Lung (tissue), 12 donors: ENCODE results near the gene NUP35. TPM values are rescaled to one million over a fixed set of nuclear protein-coding genes. Genes with fewer than 3 reads are reported as not detected.
A peak's percentile ranks its signal among the peaks of the same experiment; 100 is the strongest.

Experiments
- ATAC-seq: fragments of 200-7000 bp; cut with Tn5 transposase; one replicate; pipeline ENCODE4 v1.9.1; 2020; ENCODE audit warnings: moderate number of reproducible peaks; ENCODE audit not compliant: insufficient read depth, low FRiP score
- DNase-seq, 3 donors: peaks; one replicate each; pipeline ENCODE4 v3.0.0-alpha.2; 2013 to 2017
- H3K27ac ChIP-seq, 2 donors: one replicate each; pipeline ENCODE4 v1.5.1; 2013; ENCODE audit warnings: mild to moderate bottlenecking in 2 of 2, moderate library complexity in 2 of 2, control low read depth in 1 of 2, inconsistent platforms in 1 of 2, low read depth in 1 of 2, low read length in 1 of 2
- H3K27me3 ChIP-seq, 3 donors: one replicate each; pipeline ENCODE4 v1.5.1; 2013; ENCODE audit warnings: low read length in 2 of 3; ENCODE audit not compliant: control insufficient read depth in 3 of 3, insufficient read depth in 3 of 3
- H3K36me3 ChIP-seq, 4 donors: one replicate each; pipeline ENCODE4 v1.5.1; 2013; ENCODE audit warnings: low read length in 4 of 4, mild to moderate bottlenecking in 1 of 4, moderate library complexity in 1 of 4; ENCODE audit not compliant: control insufficient read depth in 4 of 4, insufficient read depth in 4 of 4
- H3K4me1 ChIP-seq, 5 donors: one replicate each; pipeline ENCODE4 v1.5.1; 2013; ENCODE audit warnings: low read length in 5 of 5, mild to moderate bottlenecking in 2 of 5, moderate library complexity in 1 of 5; ENCODE audit not compliant: control insufficient read depth in 5 of 5, insufficient read depth in 5 of 5
- H3K4me3 ChIP-seq: one replicate; pipeline ENCODE4 v1.5.1; 2013; ENCODE audit warnings: mild to moderate bottlenecking, control low read depth, moderate library complexity
- H3K9ac ChIP-seq, 2 donors: one replicate each; pipeline ENCODE4 v1.5.1; 2013; ENCODE audit warnings: low read length in 2 of 2, control low read depth in 1 of 2; ENCODE audit not compliant: insufficient read depth in 1 of 2
- H3K9me3 ChIP-seq, 4 donors: one replicate each; pipeline ENCODE4 v1.5.1; 2013; ENCODE audit warnings: low read length in 3 of 4, mild to moderate bottlenecking in 1 of 4, moderate library complexity in 1 of 4; ENCODE audit not compliant: control insufficient read depth in 4 of 4, insufficient read depth in 3 of 4
- WGBS, 2 donors: extraction: QIAGEN DNeasy Blood & Tissue Kit; methylation state at CpG; one replicate each; pipeline ENCODE4 v1.1.7; 2013; 5-methylcytosine and 5-hydroxymethylcytosine counted together
- polyA plus RNA-seq, 2 donors: library from polyadenylated mRNA; stranded (reverse); fragments of 200-250 nt; gene quantifications; one replicate each; pipeline ENCODE4 v1.2.1, GENCODE V29; 2013
- total RNA-seq, 2 donors: library from RNA; depleted of rRNA in 1 of 2; stranded (reverse); fragments of >200 nt in 1 of 2; gene quantifications; one replicate each; pipeline ENCODE4 v1.2.1, GENCODE V29; 2014 to 2021
- TF ChIP-seq, protein P1 (sequence below): IDR thresholded peaks from 2 replicates; pipeline ENCODE4 v1.5.1; 2012; ENCODE audit warnings: mild to moderate bottlenecking; ENCODE audit errors: control extremely low read depth, extremely low read depth
- donor health status: control.
- donor health status: control.
- donor health status: Bipolar disorder and iron deficiency.
- donor health status: healthy.
- donor health status: DM: yes; HTN: yes; CAD: no.

Gene NUP35
- total and polyA plus RNA-seq, 4 donors = 9.5 to 28.0 (median 12.4) TPM

GRCh38 chr2:183079139-183079775 lies 45.0 kb upstream of the NUP35 start:
- TF ChIP-seq, protein P1, sequence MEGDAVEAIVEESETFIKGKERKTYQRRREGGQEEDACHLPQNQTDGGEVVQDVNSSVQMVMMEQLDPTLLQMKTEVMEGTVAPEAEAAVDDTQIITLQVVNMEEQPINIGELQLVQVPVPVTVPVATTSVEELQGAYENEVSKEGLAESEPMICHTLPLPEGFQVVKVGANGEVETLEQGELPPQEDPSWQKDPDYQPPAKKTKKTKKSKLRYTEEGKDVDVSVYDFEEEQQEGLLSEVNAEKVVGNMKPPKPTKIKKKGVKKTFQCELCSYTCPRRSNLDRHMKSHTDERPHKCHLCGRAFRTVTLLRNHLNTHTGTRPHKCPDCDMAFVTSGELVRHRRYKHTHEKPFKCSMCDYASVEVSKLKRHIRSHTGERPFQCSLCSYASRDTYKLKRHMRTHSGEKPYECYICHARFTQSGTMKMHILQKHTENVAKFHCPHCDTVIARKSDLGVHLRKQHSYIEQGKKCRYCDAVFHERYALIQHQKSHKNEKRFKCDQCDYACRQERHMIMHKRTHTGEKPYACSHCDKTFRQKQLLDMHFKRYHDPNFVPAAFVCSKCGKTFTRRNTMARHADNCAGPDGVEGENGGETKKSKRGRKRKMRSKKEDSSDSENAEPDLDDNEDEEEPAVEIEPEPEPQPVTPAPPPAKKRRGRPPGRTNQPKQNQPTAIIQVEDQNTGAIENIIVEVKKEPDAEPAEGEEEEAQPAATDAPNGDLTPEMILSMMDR = no peak

DNA sequence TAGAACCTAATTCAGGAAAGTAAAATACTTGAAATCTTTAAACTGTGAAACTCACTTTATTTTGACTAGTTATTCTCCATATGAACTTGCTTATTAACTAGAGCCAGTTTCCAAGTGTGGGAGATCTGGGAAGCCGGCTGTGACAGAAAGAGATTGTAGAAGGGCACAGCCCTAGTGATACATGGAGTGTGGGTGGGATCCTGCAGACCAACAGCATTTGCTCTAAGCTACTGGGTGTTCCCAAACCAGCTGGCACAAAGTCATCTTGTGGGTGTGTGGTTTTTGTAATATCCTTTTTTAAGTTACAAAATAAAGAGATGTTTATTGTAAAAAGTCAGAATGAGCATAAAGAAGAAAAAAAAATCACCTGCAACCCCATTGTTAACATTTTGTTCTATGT lies 42.3 kb upstream of the NUP35 start:
- H3K27ac ChIP-seq = no peak overlapping the region
- no peaks in the 10 kb centered on the region for H3K9me3 ChIP-seq
- no peaks in the 10 kb centered on the region for H3K36me3 ChIP-seq
- TF ChIP-seq, protein P1 = no peak
- H3K4me3 ChIP-seq = no peak overlapping the region
- H3K4me1 ChIP-seq = peaks cover 0 to 6% (median 0%) of the 10 kb centered on the region in 5 donors
- no peaks in the 10 kb centered on the region for H3K27me3 ChIP-seq
- 29 to 39% methylated on average over 1 of the region's 1 CpG for WGBS, 2 donors
- ATAC-seq = no peak
- no peak overlapping the region for H3K9ac ChIP-seq
- DNase-seq = peak in 2 of 3 donors; percentile 2 to 4

More at GRCh38 chr2:183079139-183079775, 45.0 kb upstream of the NUP35 start:
- peak in 1 of 3 donors; percentile 56 for DNase-seq
- Histone ChIP-seq H3K9ac (peak overlapping the region; percentile 39 to 80), H3K27ac (peak overlapping the region; percentile 87 to 88), H3K36me3 (no peaks in the 10 kb centered on the region), H3K4me3 (peak overlapping the region; percentile 43), H3K9me3 (no peaks in the 10 kb centered on the region), H3K27me3 (peaks cover 0 to 11% (median 7%) of the 10 kb centered on the region in 3 donors), H3K4me1 (peaks cover 0 to 6% (median 0%) of the 10 kb centered on the region in 5 donors)
- 24 to 35% methylated on average over 13 of the region's 13 CpGs for WGBS, 2 donors
- ATAC-seq = peak; percentile 53

DNA sequence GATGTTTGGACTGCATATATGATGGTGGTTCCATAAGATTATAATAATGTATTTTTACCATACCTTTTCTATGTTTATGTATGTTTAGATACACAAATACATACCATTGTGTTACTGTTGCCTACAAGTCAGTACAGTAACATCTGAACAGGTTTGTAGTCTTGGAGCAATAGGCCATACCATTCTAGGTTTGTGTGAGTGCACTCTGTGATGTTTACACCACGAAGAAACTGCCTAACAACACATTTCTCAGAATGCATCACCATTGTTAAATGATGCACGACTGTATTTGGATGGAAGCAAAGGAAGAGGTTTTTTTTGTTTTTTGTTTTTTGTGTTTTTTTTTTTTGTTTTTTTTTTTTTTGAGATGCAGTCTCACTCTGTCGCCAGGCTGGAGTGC lies 36.2 kb upstream of the NUP35 start:
- 83 to 88% methylated on average over 3 of the region's 3 CpGs for WGBS, 2 donors
- TF ChIP-seq, protein P1 = no peak
- ATAC-seq = no peak
- DNase-seq = no peak
- Histone ChIP-seq H3K27ac (no peak overlapping the region), H3K4me3 (no peak overlapping the region), H3K4me1 (peaks cover 0 to 2% (median 0%) of the 10 kb centered on the region in 5 donors), H3K36me3 (no peaks in the 10 kb centered on the region), H3K9me3 (no peaks in the 10 kb centered on the region), H3K9ac (no peak overlapping the region), H3K27me3 (no peaks in the 10 kb centered on the region)
